HG03469 (cell line): ENCODE data around the gene GCC1.
"Not testable (repeated sequence)": the region's sequence is repeated elsewhere in the genome, so short reads cannot be mapped to it uniquely, and the experiment has no call there.

Experiments used
- ATAC-seq: cut with Tn5 transposase; IDR thresholded peaks from one replicate; pipeline ENCODE4 v1.9.1; 2021; ENCODE audit warnings: mild to moderate bottlenecking, moderate library complexity, moderate number of reproducible peaks; ENCODE audit not compliant: unreplicated experiment

GCC1 gene

DNA sequence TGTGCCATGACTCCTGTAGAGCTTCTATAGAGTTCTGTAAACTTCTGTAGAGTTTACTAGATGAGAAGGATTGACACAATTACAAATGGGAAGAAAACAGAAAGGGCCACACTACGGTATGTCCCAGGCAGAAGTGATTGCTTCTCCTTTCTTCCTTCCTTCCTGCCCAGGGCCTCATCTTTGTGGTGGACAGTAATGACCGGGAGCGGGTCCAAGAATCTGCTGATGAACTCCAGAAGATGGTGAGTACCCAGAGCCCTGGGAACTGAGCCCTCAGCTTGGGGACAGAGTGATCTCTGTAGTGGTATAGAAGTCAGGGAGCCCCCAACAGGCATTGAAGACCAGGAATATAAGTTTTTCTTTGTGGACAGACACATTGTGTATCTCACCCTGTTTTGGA is 4.5 kb upstream of the GCC1 start:
- ATAC-seq: no peak

- peak; percentile 2 for ATAC-seq
Measured at GRCh38 chr7:127588697-127589482, 3.5 kb upstream of the GCC1 start.

DNA sequence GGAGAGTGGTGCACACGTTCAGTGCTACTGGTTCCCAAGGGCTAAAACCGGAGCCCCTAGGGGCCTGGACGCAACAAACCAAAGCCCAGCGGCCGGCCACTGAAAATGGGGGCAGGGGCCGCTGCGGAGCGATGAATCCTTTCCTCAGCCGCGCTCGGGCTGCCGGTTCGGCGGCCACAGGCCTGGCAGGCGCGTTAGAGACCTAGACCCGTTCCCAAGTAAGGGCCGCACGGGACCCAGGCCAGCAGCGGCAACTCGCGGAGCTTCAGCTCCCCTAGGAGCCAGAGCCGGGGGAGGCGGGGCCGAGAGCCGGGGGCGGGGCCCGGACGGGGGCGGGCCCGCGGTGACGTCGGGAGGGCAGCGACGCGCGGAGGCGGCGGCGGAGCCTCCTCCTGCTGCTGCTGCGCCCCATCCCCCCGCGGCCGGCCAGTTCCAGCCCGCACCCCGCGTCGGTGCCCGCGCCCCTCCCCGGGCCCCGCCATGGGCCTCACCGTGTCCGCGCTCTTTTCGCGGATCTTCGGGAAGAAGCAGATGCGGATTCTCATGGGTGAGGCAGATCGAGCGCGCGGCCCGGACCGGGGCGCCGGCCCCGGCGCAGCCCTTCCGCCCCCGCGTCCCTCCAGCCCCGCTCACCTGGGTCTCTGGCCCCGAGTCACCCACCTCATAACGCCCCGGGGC is 2.8 kb upstream of the GCC1 start, which contains the start of gene ARF5:
Gene ARF5, plus strand, starts transcription at position 393 of the 678 bp plus-strand sequence. Its CDS starts 88 bp downstream, at position 481.
- peak; percentile 63 for ATAC-seq

DNA sequence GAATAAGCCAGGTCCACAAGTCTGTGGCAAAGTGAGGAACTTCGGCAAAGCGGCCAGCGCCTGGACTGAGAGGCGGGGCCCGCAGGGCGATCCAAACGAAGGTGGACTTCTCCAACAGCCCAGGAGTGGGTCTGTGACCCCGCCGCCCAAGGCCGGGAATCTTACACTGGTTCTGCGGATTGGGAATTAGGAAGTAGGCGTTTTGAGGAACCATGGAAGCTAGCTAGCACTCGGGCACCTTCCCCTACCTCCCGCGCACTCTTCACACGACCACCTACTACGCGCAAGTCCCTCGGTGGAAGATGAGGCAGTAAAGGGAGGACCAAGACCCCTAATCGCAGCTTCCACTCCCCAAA is 2.2 kb upstream of the GCC1 start:
- no peak for ATAC-seq

DNA sequence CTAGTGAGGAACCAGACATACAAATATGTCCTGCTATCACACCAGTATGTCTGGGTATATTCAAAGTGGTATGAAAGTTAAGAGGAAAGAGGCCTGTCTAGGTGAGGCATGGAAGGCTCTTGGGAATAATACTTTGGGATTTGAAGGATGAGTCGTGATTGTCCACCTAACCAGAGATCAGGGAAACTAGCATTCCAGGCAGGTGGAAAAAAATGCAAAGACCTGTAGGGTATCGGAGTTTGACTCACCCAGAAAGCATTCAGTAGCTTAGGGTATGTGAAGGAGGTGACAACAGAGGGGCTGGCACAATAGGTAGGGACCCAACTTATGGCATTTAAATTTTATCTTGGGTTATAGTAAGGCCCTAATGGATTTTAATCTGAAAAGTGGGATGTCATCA is 950 bp upstream of the GCC1 start:
- no peak for ATAC-seq

- no peak for ATAC-seq
Measured at GRCh38 chr7:127584648-127585043, 750 bp downstream of the GCC1 start.

DNA sequence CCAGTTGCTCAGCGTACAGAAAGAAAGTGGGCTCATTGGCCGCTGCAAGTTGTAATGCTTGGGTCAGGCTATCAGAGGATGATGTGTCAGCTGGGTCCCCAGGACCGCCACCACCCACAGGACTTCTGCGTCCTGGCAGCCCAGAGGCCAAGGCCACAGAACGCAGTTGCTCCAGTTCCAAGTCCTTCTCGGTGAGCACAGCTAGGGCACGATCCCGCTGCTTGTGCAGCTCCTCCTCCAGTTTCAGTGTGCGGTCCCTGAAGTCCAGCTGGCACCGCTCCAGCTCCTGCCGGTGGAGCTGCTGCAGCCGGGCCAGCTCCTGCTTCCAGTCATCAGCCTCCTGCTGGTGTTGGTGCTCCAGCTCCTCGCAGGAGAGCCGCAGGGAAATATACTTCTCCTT is 3.0 kb downstream of the GCC1 start:
- ATAC-seq: no peak

GRCh38 chr7:127581716-127582115 is 3.7 kb downstream of the GCC1 start:
- no peak for ATAC-seq

DNA sequence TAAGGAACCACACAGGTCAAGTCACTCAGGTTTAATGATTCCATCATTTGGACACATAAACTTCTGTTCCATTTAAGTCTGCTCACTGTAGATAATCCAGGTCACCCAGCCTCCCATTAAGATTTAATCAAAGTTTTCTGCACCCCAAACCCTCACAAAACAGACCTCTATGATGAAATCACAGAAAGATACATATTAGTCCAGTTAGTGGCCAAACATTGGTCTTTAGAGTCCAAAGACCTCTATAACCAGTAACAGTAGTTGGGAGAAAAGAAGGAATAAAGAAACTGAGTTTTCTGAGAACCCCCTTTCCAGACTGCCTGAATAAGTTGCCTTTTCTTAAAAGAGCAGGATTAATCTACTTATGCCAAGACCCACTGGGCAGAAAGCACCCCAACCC is 4.8 kb downstream of the GCC1 start:
- ATAC-seq: no peak

DNA sequence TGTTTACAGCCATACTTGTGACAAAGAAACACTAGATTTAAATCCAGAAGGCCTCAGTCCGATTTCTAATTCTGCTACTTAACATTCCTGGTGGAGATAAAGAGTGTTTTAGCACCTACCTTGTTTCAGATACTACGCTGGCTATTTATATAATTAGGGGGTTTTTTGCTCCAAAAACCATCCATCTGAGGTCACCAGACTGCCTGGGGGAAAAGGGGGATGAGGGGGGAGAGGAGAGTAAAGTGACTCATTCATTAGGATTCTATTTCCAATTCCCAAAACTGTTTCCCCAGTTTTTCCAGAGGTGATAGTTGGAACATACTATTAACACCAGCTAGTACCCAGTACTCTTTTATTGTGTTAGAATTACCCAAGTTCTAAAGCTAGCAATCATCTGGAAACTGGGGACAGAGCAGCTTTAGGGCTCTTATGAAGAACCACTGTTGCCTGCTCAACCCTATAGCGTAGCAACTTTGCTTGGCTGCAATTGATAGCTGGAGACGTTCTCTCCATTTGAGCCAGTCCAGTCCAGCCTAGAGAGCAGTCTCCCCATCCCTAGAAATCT is 6.6 kb downstream of the GCC1 start:
- ATAC-seq: no peak

GRCh38 chr7:127578036-127578684 is 7.2 kb downstream of the GCC1 start:
- no peak for ATAC-seq

DNA sequence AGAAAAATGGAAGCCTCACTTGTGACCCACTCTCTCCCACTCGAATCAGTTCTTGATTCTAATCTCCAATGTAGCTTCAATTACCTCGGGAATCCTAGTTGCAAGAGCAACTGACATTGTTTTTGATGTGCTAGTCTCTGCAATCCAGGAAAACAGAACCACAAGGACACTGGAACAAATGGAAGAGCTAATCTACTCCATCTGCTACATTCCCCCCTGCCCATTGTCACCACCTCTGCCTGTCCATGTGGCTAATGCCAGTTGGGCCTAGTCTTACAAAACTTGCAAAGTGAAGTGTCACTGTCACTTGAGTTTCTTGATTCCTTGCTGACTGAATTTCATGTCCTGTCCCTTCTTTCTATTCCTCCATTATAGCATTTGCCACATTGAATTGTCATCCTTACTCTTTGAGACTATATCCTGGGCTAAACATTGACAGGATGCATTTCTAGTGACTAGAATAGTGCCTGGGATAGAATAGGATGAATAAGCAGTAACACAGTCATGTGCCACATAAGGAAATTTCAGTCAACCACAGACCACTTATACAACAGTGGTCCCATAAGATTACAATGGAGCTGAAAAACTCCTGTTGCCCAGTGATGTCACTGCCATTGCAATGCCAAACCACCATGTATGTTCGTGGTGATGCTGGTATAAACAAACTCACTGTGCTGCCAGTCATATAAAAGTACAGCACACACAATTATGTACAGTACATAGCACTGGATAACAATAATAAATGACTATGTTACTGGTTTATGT is 13.5 kb downstream of the GCC1 start:
- no peak for ATAC-seq

DNA sequence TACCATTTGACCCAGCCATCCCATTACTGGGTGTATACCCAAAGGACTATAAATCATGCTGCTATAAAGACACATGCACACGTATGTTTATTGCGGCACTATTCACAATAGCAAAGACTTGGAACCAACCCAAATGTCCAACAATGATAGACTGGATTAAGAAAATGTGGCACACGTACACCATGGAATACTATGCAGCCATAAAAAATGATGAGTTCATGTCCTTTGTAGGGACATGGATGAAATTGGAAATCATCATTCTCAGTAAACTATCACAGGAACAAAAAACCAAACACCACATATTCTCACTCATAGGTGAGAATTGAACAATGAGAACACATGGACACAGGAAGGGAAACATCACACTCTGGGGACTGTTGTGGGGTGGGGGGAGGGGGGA is 17.4 kb downstream of the GCC1 start:
- not testable (repeated sequence) for ATAC-seq

DNA sequence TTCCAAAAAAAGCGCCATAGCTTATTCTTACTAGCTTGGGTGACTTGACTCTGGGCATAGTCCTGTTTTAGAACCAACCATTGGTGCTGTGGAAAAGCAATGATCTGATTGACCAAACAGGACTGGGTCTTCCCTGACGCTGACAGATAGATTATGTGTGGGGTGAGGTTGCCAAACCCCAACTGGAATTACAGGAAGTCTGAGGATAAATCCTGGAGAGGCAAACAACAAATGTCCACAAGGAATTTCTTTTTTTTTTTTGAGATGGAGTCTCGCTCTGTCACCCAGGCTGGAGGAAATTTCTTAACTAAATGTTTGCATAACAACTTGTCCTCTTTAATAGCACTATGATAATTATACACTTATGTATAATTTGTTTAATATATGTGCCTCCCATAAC is 19.2 kb downstream of the GCC1 start:
- ATAC-seq: no peak

GRCh38 chr7:127557803-127558202 is 27.6 kb downstream of the GCC1 start:
- ATAC-seq: no peak

GRCh38 chr7:127556404-127556803 is 29.0 kb downstream of the GCC1 start:
- no peak for ATAC-seq

DNA sequence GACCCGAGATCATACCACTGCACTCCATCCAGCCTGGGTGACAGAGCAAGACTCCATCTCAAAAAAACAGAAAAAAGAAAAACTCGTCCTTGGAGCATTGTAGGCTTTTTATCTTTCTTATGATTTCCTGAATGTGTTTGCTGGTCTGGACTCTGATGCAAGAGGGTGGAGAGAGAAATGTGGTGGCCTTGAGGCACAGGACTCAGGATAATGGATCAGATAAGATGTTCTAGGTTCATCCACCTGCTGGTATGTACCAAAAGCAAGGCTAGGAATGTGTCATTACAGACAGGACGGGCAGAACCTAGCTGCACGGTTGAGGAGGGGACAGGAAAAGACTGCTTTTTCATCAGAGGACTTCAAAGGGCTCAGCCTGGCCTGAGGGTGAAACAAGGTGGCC is 33.5 kb downstream of the GCC1 start:
- ATAC-seq: no peak

DNA sequence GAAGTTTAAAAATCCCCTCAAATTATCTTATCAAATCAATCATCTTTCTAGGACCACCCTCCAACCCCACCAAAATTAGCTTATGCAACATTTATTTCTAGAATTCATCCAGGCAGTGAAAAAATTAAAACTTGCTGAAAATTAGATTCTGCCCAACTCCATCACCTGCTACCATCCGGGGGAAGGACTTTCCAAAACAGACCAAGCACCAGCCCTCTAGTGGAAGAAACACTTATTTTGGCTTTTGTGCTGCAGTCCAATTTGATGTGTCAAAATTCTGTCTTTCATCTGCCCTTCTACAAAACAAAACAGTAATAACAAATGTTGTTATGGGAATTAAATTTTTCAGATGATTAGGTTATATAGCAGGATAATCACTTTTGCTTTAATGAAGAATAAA is 35.1 kb downstream of the GCC1 start:
- no peak for ATAC-seq

GRCh38 chr7:127546313-127546712 is 39.1 kb downstream of the GCC1 start:
- ATAC-seq: no peak

- no peak for ATAC-seq
Measured at GRCh38 chr7:127541548-127541947, 43.8 kb downstream of the GCC1 start.

DNA sequence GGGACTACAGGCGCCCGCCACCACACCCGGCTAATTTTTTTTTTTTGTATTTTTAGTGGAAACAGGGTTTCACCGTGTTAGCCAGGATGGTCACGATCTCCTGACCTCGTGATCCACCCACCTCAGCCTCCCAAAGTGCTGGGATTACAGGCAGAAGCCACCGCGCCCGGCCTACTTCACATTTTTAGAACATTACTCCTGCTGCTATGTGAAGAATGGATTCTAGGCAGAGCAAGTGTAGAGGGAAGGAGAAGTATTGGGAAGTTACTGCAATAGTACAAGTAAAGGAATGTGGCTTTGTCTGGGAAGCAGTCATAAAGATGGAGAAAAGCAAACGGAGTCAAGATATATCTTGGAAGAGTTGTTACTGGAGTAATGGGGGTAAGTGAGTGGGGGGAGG is 44.9 kb downstream of the GCC1 start:
- not testable (repeated sequence) for ATAC-seq
